CD14-positive monocyte (primary cell): Measurements from ENCODE around the gene GTF2H4. TPM values are rescaled to one million over a fixed set of nuclear protein-coding genes. Genes with fewer than 3 reads are reported as not detected.

ENCODE experiments used
- DNase-seq, 3 donors: peaks; one replicate each; pipeline ENCODE4 v3.0.0-alpha.2; 2011 to 2022
- H2AFZ ChIP-seq: 2 replicates; pipeline ENCODE4 v1.6.0; 2012; ENCODE audit warnings: mild to moderate bottlenecking, low read depth, low read length, inconsistent platforms; ENCODE audit not compliant: insufficient read depth, poor library complexity, severe bottlenecking
- H3K27ac ChIP-seq, 2 donors: 1 replicate in 1 of 2; 2 replicates in 1 of 2; pipeline ENCODE4 v1.5.1; 2012 to 2013; ENCODE audit warnings: low read length in 2 of 2, control low read depth in 1 of 2, inconsistent platforms in 1 of 2, low read depth in 1 of 2, mild to moderate bottlenecking in 1 of 2
- H3K27me3 ChIP-seq, 2 donors: one replicate each; pipeline versions ENCODE4 v1.6.0 to v1.6.1; 2011 to 2013; ENCODE audit warnings: low read length in 2 of 2; ENCODE audit not compliant: control insufficient read depth in 2 of 2, insufficient read depth in 2 of 2
- H3K36me3 ChIP-seq, 2 donors: replicated peaks in 1 of 2; 1 replicate in 1 of 2; 2 replicates in 1 of 2; pipeline versions ENCODE4 v1.5.1 to v1.6.1; 2012 to 2013; ENCODE audit warnings: low read length in 2 of 2, control low read depth in 1 of 2, inconsistent platforms in 1 of 2, mild to moderate bottlenecking in 1 of 2; ENCODE audit not compliant: insufficient read depth in 2 of 2, control insufficient read depth in 1 of 2
- H3K4me1 ChIP-seq, 2 donors: 1 replicate in 1 of 2; 2 replicates in 1 of 2; pipeline versions ENCODE4 v1.5.1 to v1.6.1; 2012 to 2013; ENCODE audit warnings: low read length in 2 of 2, control low read depth in 1 of 2, inconsistent platforms in 1 of 2, mild to moderate bottlenecking in 1 of 2, moderate library complexity in 1 of 2; ENCODE audit not compliant: insufficient read depth in 2 of 2, control insufficient read depth in 1 of 2
- H3K4me2 ChIP-seq: replicated peaks from 2 replicates; pipeline ENCODE3; 2012; ENCODE audit warnings: low read length, moderate library complexity, mild to moderate bottlenecking; ENCODE audit not compliant: poor library complexity, severe bottlenecking; ENCODE audit errors: extremely low read depth
- H3K4me3 ChIP-seq, 3 experiments: fragments of 200-600 bp in 1 of 3; sonication (generic) in 1 of 3; replicated peaks in 1 of 3; 1 replicate in 2 of 3; 2 replicates in 1 of 3; pipeline ENCODE4 v1.5.1; 2011 to 2013; ENCODE audit warnings: low read length in 3 of 3, mild to moderate bottlenecking in 3 of 3, control low read depth in 2 of 3, low read depth in 2 of 3, inconsistent platforms in 1 of 3, moderate library complexity in 1 of 3
- H3K79me2 ChIP-seq: 2 replicates; pipeline ENCODE4 v1.6.0; 2012; ENCODE audit warnings: mild to moderate bottlenecking, control low read depth, inconsistent platforms, low read length, moderate library complexity; ENCODE audit not compliant: insufficient read depth
- H3K9ac ChIP-seq: 2 replicates; pipeline ENCODE4 v1.6.0; 2017; ENCODE audit warnings: low read length, mild to moderate bottlenecking; ENCODE audit not compliant: insufficient read depth, poor library complexity, severe bottlenecking
- H3K9me3 ChIP-seq, 2 donors: replicated peaks in 1 of 2; 1 replicate in 1 of 2; 2 replicates in 1 of 2; pipeline versions ENCODE4 v1.5.1 to v1.6.1; 2012 to 2013; ENCODE audit warnings: low read length in 2 of 2, control low read depth in 1 of 2; ENCODE audit not compliant: control insufficient read depth in 1 of 2, insufficient read depth in 1 of 2
- H4K20me1 ChIP-seq: 2 replicates; pipeline ENCODE4 v1.6.0; 2012; ENCODE audit warnings: mild to moderate bottlenecking, low read length, control low read depth, moderate library complexity; ENCODE audit not compliant: insufficient read depth
- H3K27ac Mint-ChIP-seq, 7 donors: one replicate each; pipeline ENCODE4 v1.8.0; 2020; ENCODE audit warnings: mild to moderate bottlenecking in 7 of 7, mixed read lengths in 7 of 7, moderate library complexity in 6 of 7, inconsistent platforms in 2 of 7
- H3K27me3 Mint-ChIP-seq, 3 donors: one replicate each; pipeline ENCODE4 v1.8.0; 2021 to 2022; ENCODE audit warnings: low read depth in 3 of 3, mild to moderate bottlenecking in 3 of 3, mixed read lengths in 3 of 3, moderate library complexity in 3 of 3, inconsistent platforms in 1 of 3
- H3K36me3 Mint-ChIP-seq, 2 donors: one replicate each; pipeline ENCODE4 v1.8.0; 2020; ENCODE audit warnings: mixed read lengths in 2 of 2, inconsistent platforms in 1 of 2, mild to moderate bottlenecking in 1 of 2
- H3K4me1 Mint-ChIP-seq: one replicate; pipeline ENCODE4 v1.8.0; 2020; ENCODE audit warnings: mild to moderate bottlenecking, mixed read lengths
- H3K4me3 Mint-ChIP-seq, 2 donors: one replicate each; pipeline ENCODE4 v1.8.0; 2020; ENCODE audit warnings: mild to moderate bottlenecking in 2 of 2, mixed read lengths in 2 of 2, moderate library complexity in 1 of 2
- H3K9me3 Mint-ChIP-seq, 7 donors: one replicate each; pipeline ENCODE4 v1.8.0; 2020 to 2022; ENCODE audit warnings: mixed read lengths in 7 of 7, mild to moderate bottlenecking in 6 of 7, moderate library complexity in 6 of 7, inconsistent platforms in 2 of 7
- WGBS: methylation state at CpG from one replicate; pipeline ENCODE4 v1.1.5; 2013; ENCODE audit warnings: missing lambda C conversion rate; ENCODE audit not compliant: insufficient coverage; 5-methylcytosine and 5-hydroxymethylcytosine counted together
- intact Hi-C, 2 donors: fragments of 100-400 bp; cut with micrococcal nuclease; formaldehyde crosslinking; loops; one replicate each; pipeline versions ENCODE4 v1.15.0 to v1.15.1; 2023
- polyA plus RNA-seq, 3 donors: library from polyadenylated mRNA; depleted of rRNA in 1 of 3; unstranded in 2 of 3; stranded (reverse) in 1 of 3; fragments of 300-500 nt in 2 of 3; fragments of >200 nt in 1 of 3; fragmentation: Illumina TruSeq in 2 of 3; gene quantifications; 1 replicate in 2 of 3; 2 replicates in 1 of 3; pipeline ENCODE4 v1.2.3, GENCODE V29; 2012 to 2021
- TF ChIP-seq, protein P1 (sequence below): fragments of 200-600 bp; IDR thresholded peaks from one replicate; pipeline ENCODE4 v1.8.0; 2022; ENCODE audit warnings: antibody characterized with exemption, mild to moderate bottlenecking

Gene GTF2H4
- polyA plus RNA-seq, 3 donors, result 3.6 to 14.5 (median 6.0) TPM

DNA sequence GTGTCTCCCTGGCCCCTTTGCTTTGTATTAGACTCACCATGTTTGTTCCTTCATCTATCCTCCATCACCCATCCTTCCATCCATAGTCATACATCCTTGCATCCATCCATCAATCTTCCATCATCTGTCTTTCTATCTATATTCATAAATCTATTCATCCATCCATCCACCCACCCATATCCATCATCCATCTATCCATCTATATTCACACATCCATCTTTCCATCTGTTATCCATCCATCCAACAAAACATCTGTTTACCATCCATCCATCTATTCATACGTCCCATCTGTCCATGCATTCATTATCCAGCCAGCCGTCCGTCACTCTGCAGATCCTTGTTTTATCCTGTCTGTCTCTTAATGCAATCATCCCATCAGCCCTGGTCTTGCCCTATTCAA is 13.1 kb upstream of the GTF2H4 start:
- no peak overlapping the region for H3K4me3 ChIP-seq
- Mint-ChIP-seq H3K27ac (no peak overlapping the region), H3K27me3 (peaks cover 4 to 10% (median 5%) of the 10 kb centered on the region in 3 donors), H3K4me1 (no peaks in the 10 kb centered on the region), H3K4me3 (no peak overlapping the region), H3K9me3 (no peaks in the 10 kb centered on the region), H3K36me3 (peaks cover 0 to 2% of the 10 kb centered on the region in 2 donors)
- WGBS, result 100% methylated on average over 3 of the region's 3 CpGs
- no peaks in the 10 kb centered on the region for H3K27me3 ChIP-seq
- no peaks in the 10 kb centered on the region for H3K4me1 ChIP-seq
- H2AFZ ChIP-seq, result no peak overlapping the region
- no peaks in the 10 kb centered on the region for H3K9me3 ChIP-seq
- no peaks in the 10 kb centered on the region for H3K36me3 ChIP-seq
- TF ChIP-seq, protein P1, sequence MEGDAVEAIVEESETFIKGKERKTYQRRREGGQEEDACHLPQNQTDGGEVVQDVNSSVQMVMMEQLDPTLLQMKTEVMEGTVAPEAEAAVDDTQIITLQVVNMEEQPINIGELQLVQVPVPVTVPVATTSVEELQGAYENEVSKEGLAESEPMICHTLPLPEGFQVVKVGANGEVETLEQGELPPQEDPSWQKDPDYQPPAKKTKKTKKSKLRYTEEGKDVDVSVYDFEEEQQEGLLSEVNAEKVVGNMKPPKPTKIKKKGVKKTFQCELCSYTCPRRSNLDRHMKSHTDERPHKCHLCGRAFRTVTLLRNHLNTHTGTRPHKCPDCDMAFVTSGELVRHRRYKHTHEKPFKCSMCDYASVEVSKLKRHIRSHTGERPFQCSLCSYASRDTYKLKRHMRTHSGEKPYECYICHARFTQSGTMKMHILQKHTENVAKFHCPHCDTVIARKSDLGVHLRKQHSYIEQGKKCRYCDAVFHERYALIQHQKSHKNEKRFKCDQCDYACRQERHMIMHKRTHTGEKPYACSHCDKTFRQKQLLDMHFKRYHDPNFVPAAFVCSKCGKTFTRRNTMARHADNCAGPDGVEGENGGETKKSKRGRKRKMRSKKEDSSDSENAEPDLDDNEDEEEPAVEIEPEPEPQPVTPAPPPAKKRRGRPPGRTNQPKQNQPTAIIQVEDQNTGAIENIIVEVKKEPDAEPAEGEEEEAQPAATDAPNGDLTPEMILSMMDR, result no peak
- no peak overlapping the region for H3K9ac ChIP-seq
- no peaks in the 10 kb centered on the region for H4K20me1 ChIP-seq
- no peak overlapping the region for H3K4me2 ChIP-seq
- no peak for DNase-seq
- H3K27ac ChIP-seq, result no peak overlapping the region
- H3K79me2 ChIP-seq, result no peaks in the 10 kb centered on the region
- intact Hi-C loops, result no loop called here

DNA sequence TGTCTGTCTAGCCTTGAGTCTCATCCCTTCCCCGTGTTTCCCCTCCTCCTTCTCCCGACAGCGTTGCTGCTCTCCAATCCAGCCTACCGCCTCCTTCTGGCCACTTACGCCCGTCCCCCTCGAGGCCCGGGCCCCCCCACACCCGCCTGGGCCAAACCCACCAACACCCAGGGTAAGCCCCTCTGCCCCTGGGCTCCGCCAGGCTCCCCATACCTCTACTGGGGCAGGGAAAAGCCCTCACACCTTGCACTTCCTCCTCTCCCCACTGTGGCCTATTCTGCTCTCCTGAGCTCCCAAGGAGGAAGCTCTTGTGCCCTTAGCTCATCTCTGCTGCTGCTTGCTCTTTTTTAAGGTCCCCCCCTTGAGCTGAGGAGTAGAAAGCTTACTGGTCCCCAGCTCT is 12.7 kb upstream of the GTF2H4 start:
- Mint-ChIP-seq H3K27me3 (peaks cover 4 to 9% (median 5%) of the 10 kb centered on the region in 3 donors), H3K27ac (no peak overlapping the region), H3K36me3 (peaks cover 0 to 2% of the 10 kb centered on the region in 2 donors), H3K9me3 (no peaks in the 10 kb centered on the region), H3K4me1 (no peaks in the 10 kb centered on the region), H3K4me3 (no peak overlapping the region)
- WGBS, result 87% methylated on average over 10 of the region's 10 CpGs
- Histone ChIP-seq H3K9me3 (no peaks in the 10 kb centered on the region), H3K4me1 (no peaks in the 10 kb centered on the region), H2AFZ (no peak overlapping the region), H3K79me2 (no peaks in the 10 kb centered on the region), H3K27ac (no peak overlapping the region), H3K9ac (no peak overlapping the region), H3K4me3 (no peak overlapping the region), H3K27me3 (no peaks in the 10 kb centered on the region), H3K4me2 (no peak overlapping the region), H3K36me3 (no peaks in the 10 kb centered on the region), H4K20me1 (no peaks in the 10 kb centered on the region)
- intact Hi-C loops, result no loop called here
- no peak for DNase-seq
- TF ChIP-seq, protein P1, result no peak
